ENCODE data around the gene GMDS.

DNA sequence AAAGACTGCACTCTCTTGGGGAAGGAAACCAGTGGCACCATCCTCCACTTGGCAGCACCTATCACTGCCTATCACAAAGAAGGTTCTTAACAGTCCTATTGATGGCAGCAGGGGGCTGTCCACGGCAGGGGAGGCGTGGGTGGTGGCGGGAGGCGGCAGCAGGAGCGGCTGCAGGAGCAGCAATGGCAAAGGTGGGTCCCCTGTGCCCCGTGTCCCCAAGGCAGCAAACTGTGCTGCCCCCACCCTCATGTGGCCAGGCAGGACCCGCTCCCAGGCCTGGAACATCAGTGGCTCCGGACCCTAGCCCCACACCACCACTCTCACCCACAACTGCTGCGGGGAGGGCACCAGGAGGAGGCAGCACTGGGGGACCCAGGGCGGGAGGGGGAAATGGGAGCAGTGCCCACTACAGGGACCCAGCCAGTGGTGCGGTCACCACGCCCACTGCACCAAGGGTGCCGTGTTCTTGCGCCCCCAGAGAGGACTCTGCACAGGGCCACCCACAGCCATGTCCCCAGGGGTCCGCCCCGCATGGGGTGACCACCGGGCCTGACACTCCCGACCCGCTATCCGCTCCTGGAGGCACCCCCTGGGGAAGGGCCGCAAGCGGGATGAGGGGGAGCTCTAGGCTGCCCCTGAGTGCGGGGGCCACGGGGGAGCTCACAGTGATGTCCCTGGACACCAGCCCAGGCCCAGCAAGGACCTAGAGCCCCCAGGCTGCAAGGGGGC, 54.6 kb downstream of the GMDS start:
- no peak for TF ChIP-seq POLR2A (IDR thresholded peaks at IDR 0.05)
- TF ChIP-seq, protein P1, sequence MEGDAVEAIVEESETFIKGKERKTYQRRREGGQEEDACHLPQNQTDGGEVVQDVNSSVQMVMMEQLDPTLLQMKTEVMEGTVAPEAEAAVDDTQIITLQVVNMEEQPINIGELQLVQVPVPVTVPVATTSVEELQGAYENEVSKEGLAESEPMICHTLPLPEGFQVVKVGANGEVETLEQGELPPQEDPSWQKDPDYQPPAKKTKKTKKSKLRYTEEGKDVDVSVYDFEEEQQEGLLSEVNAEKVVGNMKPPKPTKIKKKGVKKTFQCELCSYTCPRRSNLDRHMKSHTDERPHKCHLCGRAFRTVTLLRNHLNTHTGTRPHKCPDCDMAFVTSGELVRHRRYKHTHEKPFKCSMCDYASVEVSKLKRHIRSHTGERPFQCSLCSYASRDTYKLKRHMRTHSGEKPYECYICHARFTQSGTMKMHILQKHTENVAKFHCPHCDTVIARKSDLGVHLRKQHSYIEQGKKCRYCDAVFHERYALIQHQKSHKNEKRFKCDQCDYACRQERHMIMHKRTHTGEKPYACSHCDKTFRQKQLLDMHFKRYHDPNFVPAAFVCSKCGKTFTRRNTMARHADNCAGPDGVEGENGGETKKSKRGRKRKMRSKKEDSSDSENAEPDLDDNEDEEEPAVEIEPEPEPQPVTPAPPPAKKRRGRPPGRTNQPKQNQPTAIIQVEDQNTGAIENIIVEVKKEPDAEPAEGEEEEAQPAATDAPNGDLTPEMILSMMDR (IDR thresholded peaks at IDR 0.05), result no peak
- TF ChIP-seq POLR2AphosphoS5 (IDR thresholded peaks at IDR 0.05; ENCODE audit: insufficient read depth in 1 of 2, low read depth in 1 of 2), result no peak

All from vagina (tissue), 2 donors.